VCaP (cell line): ENCODE measurements around the gene DYNLT3.

ENCODE experiments used
- H3K27ac ChIP-seq: fragments of 450-650 bp; 2 replicates; pipeline ENCODE4 v1.5.1; 2017
- TF ChIP-seq, protein P1 (sequence below): fragments of 450-650 bp; conservative IDR thresholded peaks from 2 replicates; pipeline ENCODE4 v1.5.1; 2017; ENCODE audit warnings: mild to moderate bottlenecking, moderate library complexity

Gene DYNLT3

DNA sequence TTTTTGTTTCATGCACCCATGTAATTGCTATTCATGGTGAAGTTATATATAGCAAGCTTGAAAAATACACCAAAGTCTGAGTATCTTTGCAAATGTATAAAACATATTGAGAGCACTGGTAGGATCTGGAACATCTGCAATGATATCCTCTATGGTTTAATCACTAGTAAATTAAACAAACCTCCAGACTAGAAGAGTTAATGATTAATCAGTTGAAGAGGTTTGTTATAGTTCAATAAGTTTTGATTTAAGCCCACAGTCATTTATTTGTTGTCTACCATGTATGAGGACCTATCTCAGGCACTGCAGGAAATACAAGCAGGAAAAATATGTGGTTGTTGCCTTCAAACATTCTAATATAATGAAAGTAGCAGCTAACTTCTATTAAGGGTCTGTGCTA, 51.1 kb downstream of the DYNLT3 start:
- H3K27ac ChIP-seq = peak overlapping the region; percentile 62
- TF ChIP-seq, protein P1, sequence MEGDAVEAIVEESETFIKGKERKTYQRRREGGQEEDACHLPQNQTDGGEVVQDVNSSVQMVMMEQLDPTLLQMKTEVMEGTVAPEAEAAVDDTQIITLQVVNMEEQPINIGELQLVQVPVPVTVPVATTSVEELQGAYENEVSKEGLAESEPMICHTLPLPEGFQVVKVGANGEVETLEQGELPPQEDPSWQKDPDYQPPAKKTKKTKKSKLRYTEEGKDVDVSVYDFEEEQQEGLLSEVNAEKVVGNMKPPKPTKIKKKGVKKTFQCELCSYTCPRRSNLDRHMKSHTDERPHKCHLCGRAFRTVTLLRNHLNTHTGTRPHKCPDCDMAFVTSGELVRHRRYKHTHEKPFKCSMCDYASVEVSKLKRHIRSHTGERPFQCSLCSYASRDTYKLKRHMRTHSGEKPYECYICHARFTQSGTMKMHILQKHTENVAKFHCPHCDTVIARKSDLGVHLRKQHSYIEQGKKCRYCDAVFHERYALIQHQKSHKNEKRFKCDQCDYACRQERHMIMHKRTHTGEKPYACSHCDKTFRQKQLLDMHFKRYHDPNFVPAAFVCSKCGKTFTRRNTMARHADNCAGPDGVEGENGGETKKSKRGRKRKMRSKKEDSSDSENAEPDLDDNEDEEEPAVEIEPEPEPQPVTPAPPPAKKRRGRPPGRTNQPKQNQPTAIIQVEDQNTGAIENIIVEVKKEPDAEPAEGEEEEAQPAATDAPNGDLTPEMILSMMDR = no peak
